Measurements from ENCODE around the gene HAGHL.

Gene HAGHL

GRCh38 chr16:721765-722540 lies 5.0 kb upstream of the HAGHL start:
- no peak for DNase-seq (ENCODE audit: low spot score)

- no peak for DNase-seq (ENCODE audit: low spot score)
These were observed 3.9 kb upstream of the HAGHL start for GRCh38 chr16:722835-723633.

GRCh38 chr16:723695-724094 lies 3.2 kb upstream of the HAGHL start:
- no peak for DNase-seq (ENCODE audit: low spot score)

- DNase-seq (ENCODE audit: low spot score): no peak
These were observed 2.5 kb upstream of the HAGHL start for GRCh38 chr16:724188-725040.

- no peak for DNase-seq (ENCODE audit: low spot score)
These were observed 1.9 kb upstream of the HAGHL start for GRCh38 chr16:725041-725376.

GRCh38 chr16:725463-726187 lies 1.3 kb upstream of the HAGHL start:
- no peak for DNase-seq (ENCODE audit: low spot score)

GRCh38 chr16:726188-726437 lies 793 bp upstream of the HAGHL start:
- DNase-seq (ENCODE audit: low spot score): no peak

GRCh38 chr16:727291-727977 lies 528 bp downstream of the HAGHL start:
- DNase-seq (ENCODE audit: low spot score): no peak

GRCh38 chr16:728131-728889 lies 1.4 kb downstream of the HAGHL start:
- peak; percentile 86 for DNase-seq (ENCODE audit: low spot score)

- DNase-seq (ENCODE audit: low spot score): no peak
These were observed 2.2 kb downstream of the HAGHL start for GRCh38 chr16:728890-729744.

GRCh38 chr16:729768-730665 lies 3.1 kb downstream of the HAGHL start:
- DNase-seq (ENCODE audit: low spot score): no peak

GRCh38 chr16:730666-731509 lies 4.0 kb downstream of the HAGHL start:
- DNase-seq (ENCODE audit: low spot score): no peak

GRCh38 chr16:732332-732731 lies 5.4 kb downstream of the HAGHL start:
- no peak for DNase-seq (ENCODE audit: low spot score)

GRCh38 chr16:732936-733335 lies 6.0 kb downstream of the HAGHL start:
- no peak for DNase-seq (ENCODE audit: low spot score)

GRCh38 chr16:733382-734207 lies 6.7 kb downstream of the HAGHL start:
- DNase-seq (ENCODE audit: low spot score): no peak

- DNase-seq (ENCODE audit: low spot score): no peak
These were observed 7.5 kb downstream of the HAGHL start for GRCh38 chr16:734208-734980.
